Measurements from ENCODE around the gene DIO1. TPM values are rescaled to one million over a fixed set of nuclear protein-coding genes. Genes with fewer than 3 reads are reported as not detected.

The DIO1 gene
- total and polyA plus RNA-seq, 9 of the 15 experiments (the other 6 are each of a cell fraction or from before 2014, with no cell fraction given) = not detected

DNA sequence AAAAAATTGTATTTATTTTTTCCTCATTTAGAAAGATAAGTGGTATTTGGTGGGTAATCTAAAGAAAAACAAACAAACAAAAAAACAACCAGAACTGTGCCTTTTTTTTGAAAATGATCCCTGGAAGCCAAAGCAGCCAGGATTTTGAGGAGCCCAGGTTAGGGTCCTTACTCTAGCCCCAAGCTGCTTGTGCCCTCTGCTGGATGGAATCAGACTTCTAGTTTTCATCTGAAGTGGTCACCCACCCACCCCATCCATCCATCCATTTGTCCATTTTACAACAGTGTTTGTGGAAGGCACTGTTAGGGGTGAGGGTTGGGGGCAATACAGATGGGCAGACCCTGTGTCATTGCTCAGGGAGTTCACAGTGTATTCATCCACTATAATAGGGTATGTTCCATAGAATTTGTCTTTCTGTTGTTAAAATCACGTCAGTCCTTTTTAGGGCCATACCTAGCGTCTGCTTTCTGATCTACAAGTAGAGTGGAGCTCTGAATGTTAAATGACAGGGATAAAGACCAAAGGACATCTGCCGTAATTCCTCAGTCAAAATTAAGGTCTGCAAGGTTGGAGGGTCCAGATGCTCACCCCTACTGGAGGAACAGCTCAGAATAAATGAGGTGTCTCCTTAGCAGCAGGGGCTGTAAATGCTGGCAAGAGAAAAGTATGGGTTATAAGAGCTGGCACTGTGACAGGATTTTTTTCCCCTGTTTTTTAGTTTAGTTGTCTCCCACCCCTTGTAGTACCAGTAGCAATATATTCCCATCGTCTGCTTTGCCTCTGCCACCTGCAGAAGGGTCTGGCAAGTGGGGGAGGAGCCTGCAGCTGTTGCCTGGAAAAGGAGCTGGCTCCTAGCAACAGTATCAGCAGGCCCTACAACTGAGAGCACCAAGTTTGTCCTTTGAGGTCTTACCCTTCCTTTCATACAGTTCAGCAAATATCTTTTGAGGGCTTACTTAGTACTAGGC, 55.3 kb downstream of the DIO1 start (continued):
- TF ChIP-seq, protein P1, sequence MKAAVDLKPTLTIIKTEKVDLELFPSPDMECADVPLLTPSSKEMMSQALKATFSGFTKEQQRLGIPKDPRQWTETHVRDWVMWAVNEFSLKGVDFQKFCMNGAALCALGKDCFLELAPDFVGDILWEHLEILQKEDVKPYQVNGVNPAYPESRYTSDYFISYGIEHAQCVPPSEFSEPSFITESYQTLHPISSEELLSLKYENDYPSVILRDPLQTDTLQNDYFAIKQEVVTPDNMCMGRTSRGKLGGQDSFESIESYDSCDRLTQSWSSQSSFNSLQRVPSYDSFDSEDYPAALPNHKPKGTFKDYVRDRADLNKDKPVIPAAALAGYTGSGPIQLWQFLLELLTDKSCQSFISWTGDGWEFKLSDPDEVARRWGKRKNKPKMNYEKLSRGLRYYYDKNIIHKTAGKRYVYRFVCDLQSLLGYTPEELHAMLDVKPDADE (conservative IDR thresholded peaks at IDR 0.05; ENCODE audit: control insufficient read depth, low read depth, low read length) = no peak
- TF ChIP-seq XRCC4 (IDR thresholded peaks at IDR 0.05; ENCODE audit: extremely low read depth, insufficient read depth, insufficient read length) = no peak
- TF ChIP-seq, protein P2, sequence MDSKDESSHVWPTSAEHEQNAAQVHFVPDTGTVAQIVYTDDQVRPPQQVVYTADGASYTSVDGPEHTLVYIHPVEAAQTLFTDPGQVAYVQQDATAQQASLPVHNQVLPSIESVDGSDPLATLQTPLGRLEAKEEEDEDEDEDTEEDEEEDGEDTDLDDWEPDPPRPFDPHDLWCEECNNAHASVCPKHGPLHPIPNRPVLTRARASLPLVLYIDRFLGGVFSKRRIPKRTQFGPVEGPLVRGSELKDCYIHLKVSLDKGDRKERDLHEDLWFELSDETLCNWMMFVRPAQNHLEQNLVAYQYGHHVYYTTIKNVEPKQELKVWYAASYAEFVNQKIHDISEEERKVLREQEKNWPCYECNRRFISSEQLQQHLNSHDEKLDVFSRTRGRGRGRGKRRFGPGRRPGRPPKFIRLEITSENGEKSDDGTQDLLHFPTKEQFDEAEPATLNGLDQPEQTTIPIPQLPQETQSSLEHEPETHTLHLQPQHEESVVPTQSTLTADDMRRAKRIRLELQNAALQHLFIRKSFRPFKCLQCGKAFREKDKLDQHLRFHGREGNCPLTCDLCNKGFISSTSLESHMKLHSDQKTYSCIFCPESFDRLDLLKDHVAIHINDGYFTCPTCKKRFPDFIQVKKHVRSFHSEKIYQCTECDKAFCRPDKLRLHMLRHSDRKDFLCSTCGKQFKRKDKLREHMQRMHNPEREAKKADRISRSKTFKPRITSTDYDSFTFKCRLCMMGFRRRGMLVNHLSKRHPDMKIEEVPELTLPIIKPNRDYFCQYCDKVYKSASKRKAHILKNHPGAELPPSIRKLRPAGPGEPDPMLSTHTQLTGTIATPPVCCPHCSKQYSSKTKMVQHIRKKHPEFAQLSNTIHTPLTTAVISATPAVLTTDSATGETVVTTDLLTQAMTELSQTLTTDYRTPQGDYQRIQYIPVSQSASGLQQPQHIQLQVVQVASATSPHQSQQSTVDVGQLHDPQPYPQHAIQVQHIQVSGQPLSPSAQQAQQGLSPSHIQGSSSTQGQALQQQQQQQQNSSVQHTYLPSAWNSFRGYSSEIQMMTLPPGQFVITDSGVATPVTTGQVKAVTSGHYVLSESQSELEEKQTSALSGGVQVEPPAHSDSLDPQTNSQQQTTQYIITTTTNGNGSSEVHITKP (IDR thresholded peaks at IDR 0.05; ENCODE audit: partially characterized antibody) = no peak
- TF ChIP-seq, protein P3, sequence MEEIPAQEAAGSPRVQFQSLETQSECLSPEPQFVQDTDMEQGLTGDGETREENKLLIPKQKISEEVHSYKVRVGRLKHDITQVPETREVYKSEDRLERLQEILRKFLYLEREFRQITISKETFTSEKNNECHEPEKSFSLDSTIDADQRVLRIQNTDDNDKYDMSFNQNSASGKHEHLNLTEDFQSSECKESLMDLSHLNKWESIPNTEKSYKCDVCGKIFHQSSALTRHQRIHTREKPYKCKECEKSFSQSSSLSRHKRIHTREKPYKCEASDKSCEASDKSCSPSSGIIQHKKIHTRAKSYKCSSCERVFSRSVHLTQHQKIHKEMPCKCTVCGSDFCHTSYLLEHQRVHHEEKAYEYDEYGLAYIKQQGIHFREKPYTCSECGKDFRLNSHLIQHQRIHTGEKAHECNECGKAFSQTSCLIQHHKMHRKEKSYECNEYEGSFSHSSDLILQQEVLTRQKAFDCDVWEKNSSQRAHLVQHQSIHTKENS (CRISPR knock-in tag; IDR thresholded peaks at IDR 0.05) = no peak
- TF ChIP-seq ZFP1 (CRISPR knock-in tag; IDR thresholded peaks at IDR 0.05) = no peak
- TF ChIP-seq, protein P4, sequence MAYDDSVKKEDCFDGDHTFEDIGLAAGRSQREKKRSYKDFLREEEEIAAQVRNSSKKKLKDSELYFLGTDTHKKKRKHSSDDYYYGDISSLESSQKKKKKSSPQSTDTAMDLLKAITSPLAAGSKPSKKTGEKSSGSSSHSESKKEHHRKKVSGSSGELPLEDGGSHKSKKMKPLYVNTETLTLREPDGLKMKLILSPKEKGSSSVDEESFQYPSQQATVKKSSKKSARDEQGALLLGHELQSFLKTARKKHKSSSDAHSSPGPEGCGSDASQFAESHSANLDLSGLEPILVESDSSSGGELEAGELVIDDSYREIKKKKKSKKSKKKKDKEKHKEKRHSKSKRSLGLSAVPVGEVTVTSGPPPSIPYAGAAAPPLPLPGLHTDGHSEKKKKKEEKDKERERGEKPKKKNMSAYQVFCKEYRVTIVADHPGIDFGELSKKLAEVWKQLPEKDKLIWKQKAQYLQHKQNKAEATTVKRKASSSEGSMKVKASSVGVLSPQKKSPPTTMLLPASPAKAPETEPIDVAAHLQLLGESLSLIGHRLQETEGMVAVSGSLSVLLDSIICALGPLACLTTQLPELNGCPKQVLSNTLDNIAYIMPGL (CRISPR knock-in tag; IDR thresholded peaks at IDR 0.05) = no peak
- TF ChIP-seq, protein P5, sequence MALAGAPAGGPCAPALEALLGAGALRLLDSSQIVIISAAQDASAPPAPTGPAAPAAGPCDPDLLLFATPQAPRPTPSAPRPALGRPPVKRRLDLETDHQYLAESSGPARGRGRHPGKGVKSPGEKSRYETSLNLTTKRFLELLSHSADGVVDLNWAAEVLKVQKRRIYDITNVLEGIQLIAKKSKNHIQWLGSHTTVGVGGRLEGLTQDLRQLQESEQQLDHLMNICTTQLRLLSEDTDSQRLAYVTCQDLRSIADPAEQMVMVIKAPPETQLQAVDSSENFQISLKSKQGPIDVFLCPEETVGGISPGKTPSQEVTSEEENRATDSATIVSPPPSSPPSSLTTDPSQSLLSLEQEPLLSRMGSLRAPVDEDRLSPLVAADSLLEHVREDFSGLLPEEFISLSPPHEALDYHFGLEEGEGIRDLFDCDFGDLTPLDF (CRISPR knock-in tag; IDR thresholded peaks at IDR 0.05) = no peak
- no peak for TF ChIP-seq EWSR1 (IDR thresholded peaks at IDR 0.05; ENCODE audit: borderline replicate concordance, low read depth, partially characterized antibody)
- no peak for TF ChIP-seq SAP30 (IDR thresholded peaks at IDR 0.05; ENCODE audit: borderline replicate concordance, insufficient read depth, low read depth, low read length, poor library complexity, severe bottlenecking)
- no peak for TF ChIP-seq GTF2F1 (IDR thresholded peaks at IDR 0.05; ENCODE audit: low read depth, low read length)
- TF ChIP-seq, protein P6, sequence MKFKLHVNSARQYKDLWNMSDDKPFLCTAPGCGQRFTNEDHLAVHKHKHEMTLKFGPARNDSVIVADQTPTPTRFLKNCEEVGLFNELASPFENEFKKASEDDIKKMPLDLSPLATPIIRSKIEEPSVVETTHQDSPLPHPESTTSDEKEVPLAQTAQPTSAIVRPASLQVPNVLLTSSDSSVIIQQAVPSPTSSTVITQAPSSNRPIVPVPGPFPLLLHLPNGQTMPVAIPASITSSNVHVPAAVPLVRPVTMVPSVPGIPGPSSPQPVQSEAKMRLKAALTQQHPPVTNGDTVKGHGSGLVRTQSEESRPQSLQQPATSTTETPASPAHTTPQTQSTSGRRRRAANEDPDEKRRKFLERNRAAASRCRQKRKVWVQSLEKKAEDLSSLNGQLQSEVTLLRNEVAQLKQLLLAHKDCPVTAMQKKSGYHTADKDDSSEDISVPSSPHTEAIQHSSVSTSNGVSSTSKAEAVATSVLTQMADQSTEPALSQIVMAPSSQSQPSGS (CRISPR knock-in tag; IDR thresholded peaks at IDR 0.05) = no peak
- TF ChIP-seq RCOR1 (IDR thresholded peaks at IDR 0.05; ENCODE audit: borderline replicate concordance in 1 of 2, low read depth in 2 of 2, low read length in 2 of 2) = peak in 1 of 2 experiments; percentile 36; a peak in 1 of 4 replicates
- TF ChIP-seq NCOA1 (IDR thresholded peaks at IDR 0.05; ENCODE audit: low read depth) = no peak
- TF ChIP-seq ZNF717 (CRISPR knock-in tag; IDR thresholded peaks at IDR 0.05) = no peak
